OCI-LY1 (cell line): ENCODE data around the gene PCGF5.

Source experiments
- CTCF ChIP-seq: fragments of 200-600 bp; sonication (generic), shearing (Covaris generic); IDR thresholded peaks from 2 replicates; pipeline ENCODE4 v1.5.1; 2017; ENCODE audit warnings: mild to moderate bottlenecking, antibody characterized with exemption, low read length, moderate library complexity, mixed read lengths
- EZH2 ChIP-seq: fragments of 200-600 bp; sonication (generic), shearing (Covaris generic); IDR thresholded peaks from 2 replicates; pipeline ENCODE4 v1.8.0; 2017; ENCODE audit warnings: borderline replicate concordance, mixed run types, mild to moderate bottlenecking, antibody characterized with exemption, low read length, moderate library complexity, mixed read lengths

- TF ChIP-seq CTCF (no peak), EZH2 (no peak)
These were observed 25.8 kb upstream of the PCGF5 start for GRCh38 chr10:91194497-91195179.
